ENCODE measurements around the gene ITIH5. TPM values are rescaled to one million over a fixed set of nuclear protein-coding genes. Genes with fewer than 3 reads are reported as not detected.
A peak's percentile ranks its signal among the peaks of the same experiment; 100 is the strongest.

Gene ITIH5
- total and polyA plus RNA-seq, 2 of the 13 experiments (the other 11 are each of a cell fraction or from before 2014, with no cell fraction given) = 4.7 to 8.9 TPM

- TF ChIP-seq ZSCAN20 (CRISPR knock-in tag; IDR thresholded peaks at IDR 0.05; ENCODE audit: borderline replicate concordance) = no peak
- TF ChIP-seq, protein P1, sequence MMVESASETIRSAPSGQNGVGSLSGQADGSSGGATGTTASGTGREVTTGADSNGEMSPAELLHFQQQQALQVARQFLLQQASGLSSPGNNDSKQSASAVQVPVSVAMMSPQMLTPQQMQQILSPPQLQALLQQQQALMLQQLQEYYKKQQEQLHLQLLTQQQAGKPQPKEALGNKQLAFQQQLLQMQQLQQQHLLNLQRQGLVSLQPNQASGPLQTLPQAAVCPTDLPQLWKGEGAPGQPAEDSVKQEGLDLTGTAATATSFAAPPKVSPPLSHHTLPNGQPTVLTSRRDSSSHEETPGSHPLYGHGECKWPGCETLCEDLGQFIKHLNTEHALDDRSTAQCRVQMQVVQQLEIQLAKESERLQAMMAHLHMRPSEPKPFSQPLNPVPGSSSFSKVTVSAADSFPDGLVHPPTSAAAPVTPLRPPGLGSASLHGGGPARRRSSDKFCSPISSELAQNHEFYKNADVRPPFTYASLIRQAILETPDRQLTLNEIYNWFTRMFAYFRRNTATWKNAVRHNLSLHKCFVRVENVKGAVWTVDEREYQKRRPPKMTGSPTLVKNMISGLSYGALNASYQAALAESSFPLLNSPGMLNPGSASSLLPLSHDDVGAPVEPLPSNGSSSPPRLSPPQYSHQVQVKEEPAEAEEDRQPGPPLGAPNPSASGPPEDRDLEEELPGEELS (CRISPR knock-in tag; IDR thresholded peaks at IDR 0.05) = no peak
- no peak for TF ChIP-seq TAF1 (CRISPR knock-in tag; IDR thresholded peaks at IDR 0.05)
- TF ChIP-seq ZSCAN9 (CRISPR knock-in tag; IDR thresholded peaks at IDR 0.05; ENCODE audit: borderline replicate concordance) = no peak
- TF ChIP-seq MXI1 (IDR thresholded peaks at IDR 0.05; ENCODE audit: borderline replicate concordance, low read depth, low read length) = no peak
- TF ChIP-seq ARNT2 (CRISPR knock-in tag; IDR thresholded peaks at IDR 0.05; ENCODE audit: low read depth) = no peak
- TF ChIP-seq, protein P2, sequence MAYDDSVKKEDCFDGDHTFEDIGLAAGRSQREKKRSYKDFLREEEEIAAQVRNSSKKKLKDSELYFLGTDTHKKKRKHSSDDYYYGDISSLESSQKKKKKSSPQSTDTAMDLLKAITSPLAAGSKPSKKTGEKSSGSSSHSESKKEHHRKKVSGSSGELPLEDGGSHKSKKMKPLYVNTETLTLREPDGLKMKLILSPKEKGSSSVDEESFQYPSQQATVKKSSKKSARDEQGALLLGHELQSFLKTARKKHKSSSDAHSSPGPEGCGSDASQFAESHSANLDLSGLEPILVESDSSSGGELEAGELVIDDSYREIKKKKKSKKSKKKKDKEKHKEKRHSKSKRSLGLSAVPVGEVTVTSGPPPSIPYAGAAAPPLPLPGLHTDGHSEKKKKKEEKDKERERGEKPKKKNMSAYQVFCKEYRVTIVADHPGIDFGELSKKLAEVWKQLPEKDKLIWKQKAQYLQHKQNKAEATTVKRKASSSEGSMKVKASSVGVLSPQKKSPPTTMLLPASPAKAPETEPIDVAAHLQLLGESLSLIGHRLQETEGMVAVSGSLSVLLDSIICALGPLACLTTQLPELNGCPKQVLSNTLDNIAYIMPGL (CRISPR knock-in tag; IDR thresholded peaks at IDR 0.05; ENCODE audit: borderline replicate concordance in 1 of 2, low read depth in 1 of 2) = no peak
- no peak for TF ChIP-seq ZNF501 (CRISPR knock-in tag; IDR thresholded peaks at IDR 0.05)
- peak; percentile 26; the same call in 1 of the 2 replicates for TF ChIP-seq POLR2G (IDR thresholded peaks at IDR 0.05; ENCODE audit: low read depth, low read length)
- no peak for TF ChIP-seq ZNF101 (CRISPR knock-in tag; IDR thresholded peaks at IDR 0.05; ENCODE audit: borderline replicate concordance, low read depth)
- no peak for TF ChIP-seq PAXIP1 (CRISPR knock-in tag; conservative IDR thresholded peaks at IDR 0.05)
- TF ChIP-seq TEF (CRISPR knock-in tag; IDR thresholded peaks at IDR 0.05) = no peak
- TF ChIP-seq ZNF207 (IDR thresholded peaks at IDR 0.05; ENCODE audit: borderline replicate concordance) = no peak
- TF ChIP-seq ZFP36L2 (CRISPR knock-in tag; IDR thresholded peaks at IDR 0.05) = no peak
- TF ChIP-seq JDP2 (CRISPR knock-in tag; IDR thresholded peaks at IDR 0.05; ENCODE audit: borderline replicate concordance) = no peak
- TF ChIP-seq CHD4 (IDR thresholded peaks at IDR 0.05; ENCODE audit: borderline replicate concordance, low read length) = peak; percentile 69
- TF ChIP-seq ZMYM4 (CRISPR knock-in tag; IDR thresholded peaks at IDR 0.05) = no peak
- no peak for TF ChIP-seq ATF7-NPFF (CRISPR knock-in tag; IDR thresholded peaks at IDR 0.05; ENCODE audit: low read depth)
- TF ChIP-seq, protein P3, sequence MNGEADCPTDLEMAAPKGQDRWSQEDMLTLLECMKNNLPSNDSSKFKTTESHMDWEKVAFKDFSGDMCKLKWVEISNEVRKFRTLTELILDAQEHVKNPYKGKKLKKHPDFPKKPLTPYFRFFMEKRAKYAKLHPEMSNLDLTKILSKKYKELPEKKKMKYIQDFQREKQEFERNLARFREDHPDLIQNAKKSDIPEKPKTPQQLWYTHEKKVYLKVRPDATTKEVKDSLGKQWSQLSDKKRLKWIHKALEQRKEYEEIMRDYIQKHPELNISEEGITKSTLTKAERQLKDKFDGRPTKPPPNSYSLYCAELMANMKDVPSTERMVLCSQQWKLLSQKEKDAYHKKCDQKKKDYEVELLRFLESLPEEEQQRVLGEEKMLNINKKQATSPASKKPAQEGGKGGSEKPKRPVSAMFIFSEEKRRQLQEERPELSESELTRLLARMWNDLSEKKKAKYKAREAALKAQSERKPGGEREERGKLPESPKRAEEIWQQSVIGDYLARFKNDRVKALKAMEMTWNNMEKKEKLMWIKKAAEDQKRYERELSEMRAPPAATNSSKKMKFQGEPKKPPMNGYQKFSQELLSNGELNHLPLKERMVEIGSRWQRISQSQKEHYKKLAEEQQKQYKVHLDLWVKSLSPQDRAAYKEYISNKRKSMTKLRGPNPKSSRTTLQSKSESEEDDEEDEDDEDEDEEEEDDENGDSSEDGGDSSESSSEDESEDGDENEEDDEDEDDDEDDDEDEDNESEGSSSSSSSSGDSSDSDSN (CRISPR knock-in tag; IDR thresholded peaks at IDR 0.05) = 0 out of 2 replicates have a peak, but pooled peaks have one; percentile 20
These were observed 34.5 kb upstream of the ITIH5 start (continued) for GRCh38 chr10:7701158-7701742.
